Measurements from ENCODE around the gene C11orf58. TPM values are rescaled to one million over a fixed set of nuclear protein-coding genes. Genes with fewer than 3 reads are reported as not detected.

Gene C11orf58
- total RNA-seq, 2 experiments from 2014 or later = 114 to 133 TPM

DNA sequence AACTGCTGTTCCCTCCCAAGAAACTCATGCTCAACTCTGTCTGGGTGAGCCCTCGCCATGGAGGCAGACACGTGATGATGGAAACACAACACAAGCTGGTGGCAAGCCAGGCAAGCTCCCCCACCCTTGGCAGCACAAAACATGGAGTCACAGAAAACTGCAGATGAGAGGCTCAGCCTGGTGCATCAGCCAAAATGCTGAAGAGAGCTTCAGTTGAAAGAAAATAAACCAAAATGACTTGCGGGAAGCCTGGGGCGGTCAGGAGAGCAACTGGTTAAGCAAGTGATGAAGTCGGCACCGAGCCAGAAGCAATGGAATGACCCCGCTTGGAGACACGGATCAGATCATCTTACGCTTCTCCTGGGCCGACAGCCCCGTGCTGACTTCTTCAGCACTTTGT lies 68.3 kb downstream of the C11orf58 start:
- Mint-ChIP-seq H3K4me3 (no peak overlapping the region), H3K27ac (no peak overlapping the region), H3K4me1 (ENCODE audit: low read depth) (no peaks in the 10 kb centered on the region), H3K9me3 (no peaks in the 10 kb centered on the region), H3K36me3 (ENCODE audit: low read depth) (no peaks in the 10 kb centered on the region), H3K27me3 (no peaks in the 10 kb centered on the region)
- no peak for ATAC-seq
- intact Hi-C loops (cut with micrococcal nuclease) = no loop called here
- POLR2A ChIA-PET = no interaction called here
- TF ChIP-seq, protein P1, sequence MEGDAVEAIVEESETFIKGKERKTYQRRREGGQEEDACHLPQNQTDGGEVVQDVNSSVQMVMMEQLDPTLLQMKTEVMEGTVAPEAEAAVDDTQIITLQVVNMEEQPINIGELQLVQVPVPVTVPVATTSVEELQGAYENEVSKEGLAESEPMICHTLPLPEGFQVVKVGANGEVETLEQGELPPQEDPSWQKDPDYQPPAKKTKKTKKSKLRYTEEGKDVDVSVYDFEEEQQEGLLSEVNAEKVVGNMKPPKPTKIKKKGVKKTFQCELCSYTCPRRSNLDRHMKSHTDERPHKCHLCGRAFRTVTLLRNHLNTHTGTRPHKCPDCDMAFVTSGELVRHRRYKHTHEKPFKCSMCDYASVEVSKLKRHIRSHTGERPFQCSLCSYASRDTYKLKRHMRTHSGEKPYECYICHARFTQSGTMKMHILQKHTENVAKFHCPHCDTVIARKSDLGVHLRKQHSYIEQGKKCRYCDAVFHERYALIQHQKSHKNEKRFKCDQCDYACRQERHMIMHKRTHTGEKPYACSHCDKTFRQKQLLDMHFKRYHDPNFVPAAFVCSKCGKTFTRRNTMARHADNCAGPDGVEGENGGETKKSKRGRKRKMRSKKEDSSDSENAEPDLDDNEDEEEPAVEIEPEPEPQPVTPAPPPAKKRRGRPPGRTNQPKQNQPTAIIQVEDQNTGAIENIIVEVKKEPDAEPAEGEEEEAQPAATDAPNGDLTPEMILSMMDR (IDR thresholded peaks at IDR 0.05) = no peak
- no peak for DNase-seq
- CTCF ChIA-PET = interaction anchor here (1.2 to 3.4 kb wide), 2 partner anchors 13 to 21 kb away, joined by 5 to 16 read pairs; no protein-coding TSS in a partner anchor

DNA sequence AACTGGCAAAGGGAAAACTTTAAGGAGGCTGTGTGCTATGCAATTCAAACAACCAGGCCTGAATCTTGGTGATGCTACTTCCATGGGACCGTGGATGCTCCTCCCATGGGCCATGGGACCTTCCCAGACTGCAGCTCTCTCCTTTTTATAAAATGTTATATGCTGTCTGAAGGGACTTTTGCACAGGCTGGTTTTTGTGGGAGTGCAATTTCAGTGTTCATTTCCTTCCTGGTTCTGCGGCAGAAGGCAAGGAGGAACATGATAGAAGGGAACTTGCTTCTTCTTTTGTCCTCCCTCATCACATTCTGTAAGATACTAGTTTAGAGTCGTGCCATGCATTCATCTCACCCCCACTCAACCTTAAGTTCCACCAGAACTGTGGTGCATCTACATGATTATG lies 68.9 kb downstream of the C11orf58 start:
- ATAC-seq (no peak), DNase-seq (no peak)
- Mint-ChIP-seq H3K4me1 (ENCODE audit: low read depth) (no peaks in the 10 kb centered on the region), H3K4me3 (no peak overlapping the region), H3K27ac (no peak overlapping the region), H3K9me3 (no peaks in the 10 kb centered on the region), H3K36me3 (ENCODE audit: low read depth) (no peaks in the 10 kb centered on the region), H3K27me3 (no peaks in the 10 kb centered on the region)
- intact Hi-C loops (cut with micrococcal nuclease) = no loop called here
- CTCF ChIA-PET = interaction anchor here (1.2 to 3.4 kb wide), 2 partner anchors 13 to 22 kb away, joined by 5 to 16 read pairs; no protein-coding TSS in a partner anchor
- TF ChIP-seq, protein P1 (IDR thresholded peaks at IDR 0.05) = no peak
- POLR2A ChIA-PET = no interaction called here
